Muscle layer of colon (tissue), 2 donors: ENCODE data around the gene IL6R.
A peak's percentile ranks its signal among the peaks of the same experiment; 100 is the strongest.
"Not testable (repeated sequence)": the region's sequence is repeated elsewhere in the genome, so short reads cannot be mapped to it uniquely, and the experiment has no call there.

ENCODE experiments used
- H3K27ac ChIP-seq: one replicate; pipeline ENCODE4 v1.7.0; 2013; ENCODE audit warnings: low read depth, mild to moderate bottlenecking, low read length, moderate library complexity
- H3K27me3 ChIP-seq, 2 donors: one replicate each; pipeline ENCODE4 v1.7.0; 2013; ENCODE audit warnings: low read length in 2 of 2, mild to moderate bottlenecking in 2 of 2; ENCODE audit not compliant: insufficient read depth in 2 of 2, control insufficient read depth in 1 of 2
- H3K36me3 ChIP-seq: one replicate; pipeline ENCODE4 v1.7.0; 2013; ENCODE audit warnings: mild to moderate bottlenecking, low read length; ENCODE audit not compliant: insufficient read depth
- H3K4me1 ChIP-seq: one replicate; pipeline ENCODE4 v1.7.0; 2013; ENCODE audit warnings: mild to moderate bottlenecking, low read length; ENCODE audit not compliant: insufficient read depth
- H3K4me3 ChIP-seq, 2 donors: one replicate each; pipeline ENCODE4 v1.7.0; 2013; ENCODE audit warnings: low read length in 2 of 2, low read depth in 1 of 2, mild to moderate bottlenecking in 1 of 2, moderate library complexity in 1 of 2
- H3K9ac ChIP-seq: one replicate; pipeline ENCODE4 v1.7.0; 2013; ENCODE audit warnings: low read length
- H3K9me3 ChIP-seq: one replicate; pipeline ENCODE4 v1.7.0; 2013; ENCODE audit warnings: mild to moderate bottlenecking, low read length
- donor health status: abdominal sarcoma.
- donor health status: Adenocarcinoma of cecum.

The IL6R gene

GRCh38 chr1:154420961-154421924 lies 16.1 kb downstream of the IL6R start:
- peaks cover 80% of the 10 kb centered on the region for H3K4me1 ChIP-seq
- no peaks in the 10 kb centered on the region for H3K9me3 ChIP-seq
- H3K9ac ChIP-seq: no peak overlapping the region
- H3K27me3 ChIP-seq: no peaks in the 10 kb centered on the region
- H3K4me3 ChIP-seq: no peak overlapping the region
- peak overlapping the region; percentile 10 for H3K27ac ChIP-seq
- no peaks in the 10 kb centered on the region for H3K36me3 ChIP-seq

GRCh38 chr1:154422049-154422448 lies 16.9 kb downstream of the IL6R start:
- peak overlapping the region; percentile 62 for H3K27ac ChIP-seq
- not testable (repeated sequence) for H3K4me3 ChIP-seq, H3K9me3 ChIP-seq, H3K36me3 ChIP-seq, H3K9ac ChIP-seq, H3K27me3 ChIP-seq
- peaks cover 76% of the 10 kb centered on the region for H3K4me1 ChIP-seq

GRCh38 chr1:154422521-154422920 lies 17.4 kb downstream of the IL6R start:
- Histone ChIP-seq H3K27ac (peak overlapping the region; percentile 62), H3K4me3 (no peak overlapping the region), H3K4me1 (peaks cover 77% of the 10 kb centered on the region), H3K36me3 (no peaks in the 10 kb centered on the region), H3K9ac (no peak overlapping the region), H3K9me3 (no peaks in the 10 kb centered on the region), H3K27me3 (no peaks in the 10 kb centered on the region)

GRCh38 chr1:154423304-154423987 lies 18.3 kb downstream of the IL6R start:
- H3K27me3 ChIP-seq: no peaks in the 10 kb centered on the region
- peaks cover 79% of the 10 kb centered on the region for H3K4me1 ChIP-seq
- no peak overlapping the region for H3K9ac ChIP-seq
- H3K4me3 ChIP-seq: no peak overlapping the region
- H3K36me3 ChIP-seq: no peaks in the 10 kb centered on the region
- H3K9me3 ChIP-seq: no peaks in the 10 kb centered on the region
- peak overlapping the region; percentile 80 for H3K27ac ChIP-seq

- Histone ChIP-seq H3K27me3 (no peaks in the 10 kb centered on the region), H3K27ac (peak overlapping the region; percentile 80), H3K4me3 (no peak overlapping the region), H3K9ac (no peak overlapping the region), H3K9me3 (no peaks in the 10 kb centered on the region), H3K36me3 (no peaks in the 10 kb centered on the region), H3K4me1 (peaks cover 79% of the 10 kb centered on the region)
Measured at GRCh38 chr1:154423988-154424326, 18.8 kb downstream of the IL6R start.

- H3K9me3 ChIP-seq: no peaks in the 10 kb centered on the region
- no peak overlapping the region for H3K4me3 ChIP-seq
- no peaks in the 10 kb centered on the region for H3K27me3 ChIP-seq
- no peak overlapping the region for H3K9ac ChIP-seq
- peaks cover 80% of the 10 kb centered on the region for H3K4me1 ChIP-seq
- no peak overlapping the region for H3K27ac ChIP-seq
- H3K36me3 ChIP-seq: peaks cover 4% of the 10 kb centered on the region
Measured at GRCh38 chr1:154425172-154425571, 20.0 kb downstream of the IL6R start.

GRCh38 chr1:154427173-154428139 lies 22.3 kb downstream of the IL6R start:
- Histone ChIP-seq H3K4me1 (peaks cover 82% of the 10 kb centered on the region), H3K36me3 (peaks cover 15% of the 10 kb centered on the region), H3K9me3 (no peaks in the 10 kb centered on the region), H3K4me3 (peak overlapping the region in 1 of 2 donors; percentile 32), H3K27ac (peak overlapping the region; percentile 69), H3K9ac (peak overlapping the region; percentile 53), H3K27me3 (no peaks in the 10 kb centered on the region)

GRCh38 chr1:154429118-154429517 lies 24.0 kb downstream of the IL6R start:
- H3K9ac ChIP-seq: no peak overlapping the region
- H3K4me1 ChIP-seq: peaks cover 82% of the 10 kb centered on the region

GRCh38 chr1:154429841-154430611 lies 24.9 kb downstream of the IL6R start:
- Histone ChIP-seq H3K27me3 (no peaks in the 10 kb centered on the region), H3K4me1 (peaks cover 74% of the 10 kb centered on the region), H3K9me3 (no peaks in the 10 kb centered on the region), H3K36me3 (peaks cover 15% of the 10 kb centered on the region), H3K27ac (peak overlapping the region; percentile 38), H3K4me3 (no peak overlapping the region), H3K9ac (no peak overlapping the region)

More at GRCh38 chr1:154429118-154429517, 24.0 kb downstream of the IL6R start:
- H3K27me3 ChIP-seq: no peaks in the 10 kb centered on the region
- H3K9me3 ChIP-seq: no peaks in the 10 kb centered on the region
- H3K36me3 ChIP-seq: peaks cover 15% of the 10 kb centered on the region
- peak overlapping the region; percentile 69 for H3K27ac ChIP-seq
- H3K4me3 ChIP-seq: peak overlapping the region in 1 of 2 donors; percentile 17

- peaks cover 75% of the 10 kb centered on the region for H3K4me1 ChIP-seq
Measured at GRCh38 chr1:154430903-154431302, 25.8 kb downstream of the IL6R start.

More at GRCh38 chr1:154430903-154431302, 25.8 kb downstream of the IL6R start:
- H3K9ac ChIP-seq: no peak overlapping the region
- peaks cover 21% of the 10 kb centered on the region for H3K36me3 ChIP-seq
- H3K27ac ChIP-seq: peak overlapping the region; percentile 38
- no peaks in the 10 kb centered on the region for H3K9me3 ChIP-seq
- H3K27me3 ChIP-seq: no peaks in the 10 kb centered on the region
- H3K4me3 ChIP-seq: no peak overlapping the region
